CD14-positive monocyte (primary cell): Measurements from ENCODE around the gene ARHGAP18. TPM values are rescaled to one million over a fixed set of nuclear protein-coding genes. Genes with fewer than 3 reads are reported as not detected.

Experiments used
- DNase-seq, 3 donors: peaks; one replicate each; pipeline ENCODE4 v3.0.0-alpha.2; 2011 to 2022
- H2AFZ ChIP-seq: 2 replicates; pipeline ENCODE4 v1.6.0; 2012; ENCODE audit warnings: mild to moderate bottlenecking, low read depth, low read length, inconsistent platforms; ENCODE audit not compliant: insufficient read depth, poor library complexity, severe bottlenecking
- H3K27ac ChIP-seq, 2 donors: 1 replicate in 1 of 2; 2 replicates in 1 of 2; pipeline ENCODE4 v1.5.1; 2012 to 2013; ENCODE audit warnings: low read length in 2 of 2, control low read depth in 1 of 2, inconsistent platforms in 1 of 2, low read depth in 1 of 2, mild to moderate bottlenecking in 1 of 2
- H3K27me3 ChIP-seq, 2 donors: one replicate each; pipeline versions ENCODE4 v1.6.0 to v1.6.1; 2011 to 2013; ENCODE audit warnings: low read length in 2 of 2; ENCODE audit not compliant: control insufficient read depth in 2 of 2, insufficient read depth in 2 of 2
- H3K36me3 ChIP-seq, 2 donors: replicated peaks in 1 of 2; 1 replicate in 1 of 2; 2 replicates in 1 of 2; pipeline versions ENCODE4 v1.5.1 to v1.6.1; 2012 to 2013; ENCODE audit warnings: low read length in 2 of 2, control low read depth in 1 of 2, inconsistent platforms in 1 of 2, mild to moderate bottlenecking in 1 of 2; ENCODE audit not compliant: insufficient read depth in 2 of 2, control insufficient read depth in 1 of 2
- H3K4me1 ChIP-seq, 2 donors: 1 replicate in 1 of 2; 2 replicates in 1 of 2; pipeline versions ENCODE4 v1.5.1 to v1.6.1; 2012 to 2013; ENCODE audit warnings: low read length in 2 of 2, control low read depth in 1 of 2, inconsistent platforms in 1 of 2, mild to moderate bottlenecking in 1 of 2, moderate library complexity in 1 of 2; ENCODE audit not compliant: insufficient read depth in 2 of 2, control insufficient read depth in 1 of 2
- H3K4me2 ChIP-seq: replicated peaks from 2 replicates; pipeline ENCODE3; 2012; ENCODE audit warnings: low read length, moderate library complexity, mild to moderate bottlenecking; ENCODE audit not compliant: poor library complexity, severe bottlenecking; ENCODE audit errors: extremely low read depth
- H3K4me3 ChIP-seq, 3 experiments: fragments of 200-600 bp in 1 of 3; sonication (generic) in 1 of 3; replicated peaks in 1 of 3; 1 replicate in 2 of 3; 2 replicates in 1 of 3; pipeline ENCODE4 v1.5.1; 2011 to 2013; ENCODE audit warnings: low read length in 3 of 3, mild to moderate bottlenecking in 3 of 3, control low read depth in 2 of 3, low read depth in 2 of 3, inconsistent platforms in 1 of 3, moderate library complexity in 1 of 3
- H3K79me2 ChIP-seq: 2 replicates; pipeline ENCODE4 v1.6.0; 2012; ENCODE audit warnings: mild to moderate bottlenecking, control low read depth, inconsistent platforms, low read length, moderate library complexity; ENCODE audit not compliant: insufficient read depth
- H3K9ac ChIP-seq: 2 replicates; pipeline ENCODE4 v1.6.0; 2017; ENCODE audit warnings: low read length, mild to moderate bottlenecking; ENCODE audit not compliant: insufficient read depth, poor library complexity, severe bottlenecking
- H3K9me3 ChIP-seq, 2 donors: replicated peaks in 1 of 2; 1 replicate in 1 of 2; 2 replicates in 1 of 2; pipeline versions ENCODE4 v1.5.1 to v1.6.1; 2012 to 2013; ENCODE audit warnings: low read length in 2 of 2, control low read depth in 1 of 2; ENCODE audit not compliant: control insufficient read depth in 1 of 2, insufficient read depth in 1 of 2
- H4K20me1 ChIP-seq: 2 replicates; pipeline ENCODE4 v1.6.0; 2012; ENCODE audit warnings: mild to moderate bottlenecking, low read length, control low read depth, moderate library complexity; ENCODE audit not compliant: insufficient read depth
- H3K27ac Mint-ChIP-seq, 7 donors: one replicate each; pipeline ENCODE4 v1.8.0; 2020; ENCODE audit warnings: mild to moderate bottlenecking in 7 of 7, mixed read lengths in 7 of 7, moderate library complexity in 6 of 7, inconsistent platforms in 2 of 7
- H3K27me3 Mint-ChIP-seq, 3 donors: one replicate each; pipeline ENCODE4 v1.8.0; 2021 to 2022; ENCODE audit warnings: low read depth in 3 of 3, mild to moderate bottlenecking in 3 of 3, mixed read lengths in 3 of 3, moderate library complexity in 3 of 3, inconsistent platforms in 1 of 3
- H3K36me3 Mint-ChIP-seq, 2 donors: one replicate each; pipeline ENCODE4 v1.8.0; 2020; ENCODE audit warnings: mixed read lengths in 2 of 2, inconsistent platforms in 1 of 2, mild to moderate bottlenecking in 1 of 2
- H3K4me1 Mint-ChIP-seq: one replicate; pipeline ENCODE4 v1.8.0; 2020; ENCODE audit warnings: mild to moderate bottlenecking, mixed read lengths
- H3K4me3 Mint-ChIP-seq, 2 donors: one replicate each; pipeline ENCODE4 v1.8.0; 2020; ENCODE audit warnings: mild to moderate bottlenecking in 2 of 2, mixed read lengths in 2 of 2, moderate library complexity in 1 of 2
- H3K9me3 Mint-ChIP-seq, 7 donors: one replicate each; pipeline ENCODE4 v1.8.0; 2020 to 2022; ENCODE audit warnings: mixed read lengths in 7 of 7, mild to moderate bottlenecking in 6 of 7, moderate library complexity in 6 of 7, inconsistent platforms in 2 of 7
- CTCF ChIP-seq: fragments of 200-600 bp; IDR thresholded peaks from one replicate; pipeline ENCODE4 v1.8.0; 2022; ENCODE audit warnings: antibody characterized with exemption, mild to moderate bottlenecking
- WGBS: methylation state at CpG from one replicate; pipeline ENCODE4 v1.1.5; 2013; ENCODE audit warnings: missing lambda C conversion rate; ENCODE audit not compliant: insufficient coverage; 5-methylcytosine and 5-hydroxymethylcytosine counted together
- intact Hi-C, 2 donors: fragments of 100-400 bp; cut with micrococcal nuclease; formaldehyde crosslinking; loops; one replicate each; pipeline versions ENCODE4 v1.15.0 to v1.15.1; 2023
- polyA plus RNA-seq, 3 donors: library from polyadenylated mRNA; depleted of rRNA in 1 of 3; unstranded in 2 of 3; stranded (reverse) in 1 of 3; fragments of 300-500 nt in 2 of 3; fragments of >200 nt in 1 of 3; fragmentation: Illumina TruSeq in 2 of 3; gene quantifications; 1 replicate in 2 of 3; 2 replicates in 1 of 3; pipeline ENCODE4 v1.2.3, GENCODE V29; 2012 to 2021

Gene ARHGAP18
- polyA plus RNA-seq, 3 donors: 3.7 to 5.6 (median 3.8) TPM

GRCh38 chr6:129730477-129731165 is 20.6 kb upstream of the ARHGAP18 start:
- Mint-ChIP-seq H3K27me3 (no peaks in the 10 kb centered on the region), H3K9me3 (no peaks in the 10 kb centered on the region), H3K4me3 (no peak overlapping the region), H3K27ac (no peak overlapping the region), H3K4me1 (peaks cover 10% of the 10 kb centered on the region), H3K36me3 (no peaks in the 10 kb centered on the region)
- peak; percentile 76 for TF ChIP-seq CTCF
- Histone ChIP-seq H3K36me3 (no peaks in the 10 kb centered on the region), H3K4me1 (no peaks in the 10 kb centered on the region), H3K27ac (no peak overlapping the region), H3K4me2 (no peak overlapping the region), H4K20me1 (no peaks in the 10 kb centered on the region), H3K4me3 (no peak overlapping the region), H3K9me3 (no peaks in the 10 kb centered on the region), H3K9ac (no peak overlapping the region), H3K27me3 (no peaks in the 10 kb centered on the region), H2AFZ (peak overlapping the region; percentile 64), H3K79me2 (no peaks in the 10 kb centered on the region)
- intact Hi-C loops: loop anchor here in 1 of 2 donors (5.0 kb wide), 1 partner anchor 128 kb away; no protein-coding TSS in a partner anchor
- WGBS: no CpG with 5 or more reads among the region's 8 CpGs
- peak in 2 of 3 donors; percentile 35 to 53 for DNase-seq

DNA sequence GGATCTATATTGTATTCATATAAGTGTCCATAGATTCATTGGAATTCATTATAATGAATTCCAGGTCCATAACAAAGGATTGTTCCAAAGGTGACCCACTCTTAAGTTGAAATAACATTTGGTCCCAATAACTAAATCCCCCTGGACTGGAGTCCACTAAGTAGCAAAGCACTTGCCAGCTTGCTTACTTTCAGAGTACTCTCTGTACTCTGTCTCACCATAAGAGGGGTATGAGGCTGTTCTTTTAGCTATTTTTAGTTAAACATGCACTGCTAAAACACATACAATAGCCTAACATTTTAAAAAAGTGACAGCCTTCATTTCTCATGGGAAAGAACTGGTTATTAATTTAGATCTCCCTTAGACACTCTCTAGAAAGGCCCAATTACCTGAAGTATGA is 16.7 kb upstream of the ARHGAP18 start:
- DNase-seq: no peak
- H3K4me1 Mint-ChIP-seq: peaks cover 10% of the 10 kb centered on the region
- no peaks in the 10 kb centered on the region for H3K4me1 ChIP-seq

More for the DNA sequence above, 16.7 kb upstream of the ARHGAP18 start:
- no peak overlapping the region for H3K9ac ChIP-seq
- no peak overlapping the region for H3K27ac ChIP-seq
- TF ChIP-seq CTCF: no peak
- no peaks in the 10 kb centered on the region for H3K27me3 Mint-ChIP-seq
- H2AFZ ChIP-seq: no peak overlapping the region
- H3K36me3 ChIP-seq: no peaks in the 10 kb centered on the region
- H3K27ac Mint-ChIP-seq: no peak overlapping the region
- H3K27me3 ChIP-seq: no peaks in the 10 kb centered on the region
- no peaks in the 10 kb centered on the region for H3K79me2 ChIP-seq
- intact Hi-C loops: loop anchor here in 1 of 2 donors (10.0 kb wide), 1 partner anchor 62 kb away; no protein-coding TSS in a partner anchor
- no peaks in the 10 kb centered on the region for H3K36me3 Mint-ChIP-seq
- no peak overlapping the region for H3K4me3 ChIP-seq
- no peaks in the 10 kb centered on the region for H4K20me1 ChIP-seq
- H3K4me2 ChIP-seq: no peak overlapping the region
- H3K4me3 Mint-ChIP-seq: no peak overlapping the region
- H3K9me3 ChIP-seq: no peaks in the 10 kb centered on the region
- no peaks in the 10 kb centered on the region for H3K9me3 Mint-ChIP-seq
